Neural cell (in vitro differentiated cells): ENCODE measurements around the gene CCL24.

Experiments
- EP300 ChIP-seq: fragments of 450-650 bp; conservative IDR thresholded peaks from 2 replicates; pipeline ENCODE4 v1.6.1; 2014; ENCODE audit warnings: antibody characterized with exemption, mild to moderate bottlenecking, moderate library complexity; ENCODE audit not compliant: poor library complexity, severe bottlenecking
- EZH2 ChIP-seq: fragments of 200-600, 300-800 bp; shearing (Covaris generic), sonication (generic); IDR thresholded peaks from 2 replicates; pipeline ENCODE4 v1.6.1; 2014; ENCODE audit warnings: antibody characterized with exemption, low read length, borderline replicate concordance, mild to moderate bottlenecking; ENCODE audit not compliant: insufficient read depth, poor library complexity, severe bottlenecking
- MXI1 ChIP-seq: fragments of 450-650 bp; conservative IDR thresholded peaks from 2 replicates; pipeline ENCODE4 v1.6.1; 2014; ENCODE audit warnings: antibody characterized with exemption, mild to moderate bottlenecking; ENCODE audit not compliant: poor library complexity, severe bottlenecking
- POLR2AphosphoS5 ChIP-seq: IDR thresholded peaks from 2 replicates; pipeline ENCODE4 v1.6.1; 2012
- RAD21 ChIP-seq: fragments of 450-650 bp; conservative IDR thresholded peaks from 2 replicates; pipeline ENCODE4 v1.6.1; 2014; ENCODE audit warnings: antibody characterized with exemption, mild to moderate bottlenecking, moderate library complexity
- TF ChIP-seq, protein P1 (sequence below): fragments of 450-650 bp; IDR thresholded peaks from 2 replicates; pipeline ENCODE4 v1.5.1; 2014; ENCODE audit warnings: antibody characterized with exemption, mild to moderate bottlenecking, moderate library complexity; ENCODE audit not compliant: poor library complexity, severe bottlenecking

DNA sequence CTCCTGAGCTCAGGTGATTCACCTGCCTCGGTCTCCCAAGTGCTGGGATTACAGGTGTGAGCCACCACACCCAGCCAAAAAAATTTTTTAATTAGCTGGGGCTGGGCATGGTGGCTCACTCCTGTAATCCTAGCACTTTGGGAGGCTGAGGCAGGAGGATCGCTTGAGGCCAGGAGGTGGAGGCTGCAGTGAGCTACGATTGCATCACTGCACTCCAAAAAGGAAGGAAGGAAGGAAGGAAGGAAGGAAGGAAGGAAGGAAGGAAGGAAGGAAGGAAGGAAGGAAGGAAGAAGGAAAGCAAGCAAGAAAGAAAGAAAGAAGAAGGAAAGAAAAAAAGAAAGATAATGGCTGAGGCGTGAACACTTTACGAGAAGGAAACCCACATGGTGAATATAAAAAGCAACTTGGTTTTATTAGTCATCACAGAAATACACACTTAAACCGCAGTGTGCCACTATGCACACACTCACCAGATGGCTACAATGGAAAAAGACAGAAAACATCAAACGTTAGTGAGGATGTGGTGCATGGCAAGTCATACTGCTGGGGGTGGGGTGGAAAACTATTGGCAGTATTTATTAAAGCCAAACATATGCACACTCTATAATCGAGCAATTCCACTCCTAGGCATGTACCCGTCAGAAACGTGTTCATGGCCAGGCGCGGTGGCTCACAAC, 37.2 kb downstream of the CCL24 start:
- TF ChIP-seq RAD21: no peak
- TF ChIP-seq, protein P1, sequence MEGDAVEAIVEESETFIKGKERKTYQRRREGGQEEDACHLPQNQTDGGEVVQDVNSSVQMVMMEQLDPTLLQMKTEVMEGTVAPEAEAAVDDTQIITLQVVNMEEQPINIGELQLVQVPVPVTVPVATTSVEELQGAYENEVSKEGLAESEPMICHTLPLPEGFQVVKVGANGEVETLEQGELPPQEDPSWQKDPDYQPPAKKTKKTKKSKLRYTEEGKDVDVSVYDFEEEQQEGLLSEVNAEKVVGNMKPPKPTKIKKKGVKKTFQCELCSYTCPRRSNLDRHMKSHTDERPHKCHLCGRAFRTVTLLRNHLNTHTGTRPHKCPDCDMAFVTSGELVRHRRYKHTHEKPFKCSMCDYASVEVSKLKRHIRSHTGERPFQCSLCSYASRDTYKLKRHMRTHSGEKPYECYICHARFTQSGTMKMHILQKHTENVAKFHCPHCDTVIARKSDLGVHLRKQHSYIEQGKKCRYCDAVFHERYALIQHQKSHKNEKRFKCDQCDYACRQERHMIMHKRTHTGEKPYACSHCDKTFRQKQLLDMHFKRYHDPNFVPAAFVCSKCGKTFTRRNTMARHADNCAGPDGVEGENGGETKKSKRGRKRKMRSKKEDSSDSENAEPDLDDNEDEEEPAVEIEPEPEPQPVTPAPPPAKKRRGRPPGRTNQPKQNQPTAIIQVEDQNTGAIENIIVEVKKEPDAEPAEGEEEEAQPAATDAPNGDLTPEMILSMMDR: no peak
- TF ChIP-seq POLR2AphosphoS5: no peak
- no peak for TF ChIP-seq EP300
- no peak for TF ChIP-seq EZH2
- TF ChIP-seq MXI1: no peak
